ENCODE measurements around the gene LDLRAD4.
A peak's percentile ranks its signal among the peaks of the same experiment; 100 is the strongest.

The LDLRAD4 gene

GRCh38 chr18:13527256-13527655 lies 308.7 kb downstream of the LDLRAD4 start:
- no peak for DNase-seq

- DNase-seq, result no peak
These were observed 309.2 kb downstream of the LDLRAD4 start for GRCh38 chr18:13527730-13528129.

- DNase-seq, result no peak
These were observed 310.3 kb downstream of the LDLRAD4 start for GRCh38 chr18:13528739-13529392.

GRCh38 chr18:13530033-13530878 lies 311.7 kb downstream of the LDLRAD4 start:
- DNase-seq, result peak; percentile 12

- DNase-seq, result peak; percentile 66
These were observed 312.4 kb downstream of the LDLRAD4 start for GRCh38 chr18:13530879-13531387.

GRCh38 chr18:13531681-13532325 lies 313.2 kb downstream of the LDLRAD4 start:
- no peak for DNase-seq

- no peak for DNase-seq
These were observed 314.0 kb downstream of the LDLRAD4 start for GRCh38 chr18:13532406-13533075.

- no peak for DNase-seq
These were observed 316.1 kb downstream of the LDLRAD4 start for GRCh38 chr18:13534631-13535030.

- DNase-seq, result no peak
These were observed 318.0 kb downstream of the LDLRAD4 start for GRCh38 chr18:13536578-13536977.

GRCh38 chr18:13537022-13537780 lies 318.6 kb downstream of the LDLRAD4 start:
- DNase-seq, result no peak

GRCh38 chr18:13538630-13539029 lies 320.1 kb downstream of the LDLRAD4 start:
- DNase-seq, result no peak

- no peak for DNase-seq
These were observed 320.5 kb downstream of the LDLRAD4 start for GRCh38 chr18:13539050-13539449.

- no peak for DNase-seq
These were observed 321.4 kb downstream of the LDLRAD4 start for GRCh38 chr18:13539843-13540476.

GRCh38 chr18:13540477-13541182 lies 322.1 kb downstream of the LDLRAD4 start:
- DNase-seq, result no peak

- no peak for DNase-seq
These were observed 323.3 kb downstream of the LDLRAD4 start for GRCh38 chr18:13541621-13542519.

- DNase-seq, result no peak
These were observed 323.9 kb downstream of the LDLRAD4 start for GRCh38 chr18:13542520-13542847.

- DNase-seq, result no peak
These were observed 324.6 kb downstream of the LDLRAD4 start for GRCh38 chr18:13543144-13543543.

GRCh38 chr18:13543811-13544732 lies 325.5 kb downstream of the LDLRAD4 start:
- no peak for DNase-seq

GRCh38 chr18:13544953-13545352 lies 326.4 kb downstream of the LDLRAD4 start:
- no peak for DNase-seq

Data from GDM1 (cell line).